Measurements from ENCODE around the gene SIK3.

- no peak for TF ChIP-seq CTCF (IDR thresholded peaks at IDR 0.05; ENCODE audit: borderline replicate concordance, extremely low read depth, low read length, poor library complexity, severe bottlenecking)
- TF ChIP-seq EZH2 (IDR thresholded peaks at IDR 0.05; ENCODE audit: borderline replicate concordance, low read depth, low read length, severe bottlenecking), result no peak
Measured at GRCh38 chr11:117080370-117080769, 17.9 kb downstream of the SIK3 start.
